Transverse colon (tissue), 4 donors: ENCODE measurements around the gene PRKG1. TPM values are rescaled to one million over a fixed set of nuclear protein-coding genes. Genes with fewer than 3 reads are reported as not detected.

ENCODE experiments used
- DNase-seq: peaks from one replicate; pipeline ENCODE4 v3.0.0-alpha.2; 2019
- H3K27ac ChIP-seq, 4 donors: fragments of 200-600 bp; sonication (generic); 2 replicates each; pipeline ENCODE4 v1.5.1; 2016 to 2018; ENCODE audit warnings: inconsistent platforms in 4 of 4
- H3K27me3 ChIP-seq: fragments of 200-600 bp; sonication (generic); 2 replicates; pipeline ENCODE4 v1.5.1; 2017; ENCODE audit warnings: inconsistent platforms
- H3K36me3 ChIP-seq, 4 donors: fragments of 200-600 bp; sonication (generic); 2 replicates each; pipeline ENCODE4 v1.5.1; 2017 to 2019; ENCODE audit warnings: inconsistent platforms in 4 of 4
- H3K4me1 ChIP-seq, 4 donors: fragments of 200-600 bp; sonication (generic); 2 replicates each; pipeline ENCODE4 v1.5.1; 2017 to 2020; ENCODE audit warnings: inconsistent platforms in 4 of 4
- H3K4me3 ChIP-seq, 4 donors: fragments of 200-600 bp; sonication (generic); 1 replicate in 1 of 4; 2 replicates in 3 of 4; pipeline versions ENCODE4 v1.5.1 to v1.6.1; 2017 to 2019; ENCODE audit warnings: inconsistent platforms in 4 of 4
- H3K9me3 ChIP-seq, 2 donors: fragments of 200-600 bp; sonication (generic); 2 replicates each; pipeline ENCODE4 v1.5.1; 2017 to 2019; ENCODE audit warnings: inconsistent platforms in 2 of 2
- EP300 ChIP-seq: sonication (generic); formaldehyde crosslinking; IDR thresholded peaks from one replicate; pipeline ENCODE4 v1.6.1; 2017; ENCODE audit warnings: antibody characterized with exemption, low read depth
- POLR2A ChIP-seq: fragments of 450-650 bp; IDR thresholded peaks from one replicate; pipeline ENCODE4 v1.6.1; 2016; ENCODE audit warnings: antibody characterized with exemption, mild to moderate bottlenecking, moderate library complexity
- POLR2AphosphoS5 ChIP-seq, 3 donors: sonication (generic); formaldehyde crosslinking; IDR thresholded peaks; one replicate each; pipeline ENCODE4 v1.6.1; 2016; ENCODE audit warnings: antibody characterized with exemption in 3 of 3
- WGBS, 2 donors: methylation state at CpG; one replicate each; pipeline ENCODE4 v1.1.5; 2018; ENCODE audit warnings: low coverage in 1 of 2; 5-methylcytosine and 5-hydroxymethylcytosine counted together
- in situ Hi-C, 4 donors: fragments of 200-750 bp; cut with MboI; loops; one replicate each; pipeline versions ENCODE4 v1.15.0 to v1.15.1; 2017; ENCODE audit warnings: low sequenced_read_pairs in 3 of 4, low pct_ligation_motif_present in 1 of 4, low pct_unique_long_range_greater_than_20kb in 1 of 4
- intact Hi-C: fragments of 100-400 bp; cut with DNase I; formaldehyde crosslinking; loops from one replicate; pipeline ENCODE4 v1.15.1; 2023; ENCODE audit warnings: low total_unique reads
- total RNA-seq, 4 donors: library from RNA; depleted of rRNA; stranded (reverse); fragments of >200 nt; gene quantifications; one replicate each; pipeline ENCODE4 v1.1.0, GENCODE V29; 2016
- TF ChIP-seq, protein P1 (sequence below), 5 experiments: fragments of 200-600 bp in 3 of 5; fragments of 450-650 bp in 2 of 5; sonication (generic) in 3 of 5; IDR thresholded peaks; 1 replicate in 2 of 5; 2 replicates in 3 of 5; pipeline ENCODE4 v1.5.1; 2016 to 2017; ENCODE audit warnings: antibody characterized with exemption in 5 of 5, inconsistent platforms in 3 of 5, mild to moderate bottlenecking in 2 of 5, moderate library complexity in 1 of 5

The PRKG1 gene
- total RNA-seq, 4 donors from 2014 or later = 17.6 to 30.6 (median 26.9) TPM

DNA sequence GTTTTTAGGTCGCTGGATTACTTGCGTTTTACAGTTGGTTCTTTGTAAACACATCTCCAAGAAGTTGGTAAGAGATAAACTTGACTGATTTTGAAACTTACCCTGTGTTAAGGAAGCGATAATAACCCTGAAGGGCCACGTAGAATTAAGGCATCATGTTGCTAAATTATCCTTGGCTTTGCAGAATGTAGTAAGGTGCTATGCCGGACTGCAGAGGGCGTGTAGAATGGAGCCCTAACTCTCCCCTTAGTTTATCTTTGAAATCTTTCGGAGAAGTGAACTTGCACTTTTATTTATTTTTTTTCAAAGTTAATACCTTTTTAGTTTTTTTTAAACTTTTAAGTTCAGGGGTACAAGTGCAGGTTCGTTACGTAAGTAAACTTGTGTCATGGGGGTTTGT is 1031.0 kb downstream of the PRKG1 start:
- Histone ChIP-seq H3K4me1 (no peaks in the 10 kb centered on the region), H3K27me3 (no peaks in the 10 kb centered on the region), H3K4me3 (no peak overlapping the region), H3K9me3 (no peaks in the 10 kb centered on the region), H3K27ac (no peak overlapping the region), H3K36me3 (no peaks in the 10 kb centered on the region)
- intact Hi-C loops (no loop called here), in situ Hi-C loops (no loop called here)
- no peak for DNase-seq
- WGBS, 2 donors = 78% methylated on average over 7 to 9 of the region's 9 CpGs
- TF ChIP-seq EP300 (no peak), POLR2A (no peak), POLR2AphosphoS5 (IDR thresholded peaks at IDR 0.05) (no peak)
- TF ChIP-seq, protein P1, sequence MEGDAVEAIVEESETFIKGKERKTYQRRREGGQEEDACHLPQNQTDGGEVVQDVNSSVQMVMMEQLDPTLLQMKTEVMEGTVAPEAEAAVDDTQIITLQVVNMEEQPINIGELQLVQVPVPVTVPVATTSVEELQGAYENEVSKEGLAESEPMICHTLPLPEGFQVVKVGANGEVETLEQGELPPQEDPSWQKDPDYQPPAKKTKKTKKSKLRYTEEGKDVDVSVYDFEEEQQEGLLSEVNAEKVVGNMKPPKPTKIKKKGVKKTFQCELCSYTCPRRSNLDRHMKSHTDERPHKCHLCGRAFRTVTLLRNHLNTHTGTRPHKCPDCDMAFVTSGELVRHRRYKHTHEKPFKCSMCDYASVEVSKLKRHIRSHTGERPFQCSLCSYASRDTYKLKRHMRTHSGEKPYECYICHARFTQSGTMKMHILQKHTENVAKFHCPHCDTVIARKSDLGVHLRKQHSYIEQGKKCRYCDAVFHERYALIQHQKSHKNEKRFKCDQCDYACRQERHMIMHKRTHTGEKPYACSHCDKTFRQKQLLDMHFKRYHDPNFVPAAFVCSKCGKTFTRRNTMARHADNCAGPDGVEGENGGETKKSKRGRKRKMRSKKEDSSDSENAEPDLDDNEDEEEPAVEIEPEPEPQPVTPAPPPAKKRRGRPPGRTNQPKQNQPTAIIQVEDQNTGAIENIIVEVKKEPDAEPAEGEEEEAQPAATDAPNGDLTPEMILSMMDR (IDR thresholded peaks at IDR 0.05) = no peak

DNA sequence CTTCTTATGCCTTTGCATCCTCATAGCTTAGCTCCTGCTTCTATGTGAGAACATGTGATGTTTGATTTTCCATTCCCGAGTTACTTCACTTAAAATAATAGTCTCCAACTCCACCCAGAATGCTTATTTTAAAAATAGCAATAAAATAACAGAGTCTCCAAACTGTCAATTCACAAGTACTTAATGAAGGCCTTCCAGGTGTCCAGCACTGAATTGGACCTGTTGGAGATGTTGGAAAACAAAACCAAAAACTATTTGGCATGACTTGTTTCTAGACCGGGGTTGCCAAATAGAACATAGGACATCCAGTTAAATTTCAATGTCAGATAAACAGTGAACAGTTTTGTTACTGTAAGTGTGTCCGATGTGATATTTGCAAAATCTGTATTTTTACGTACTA is 1031.7 kb downstream of the PRKG1 start:
- H3K9me3 ChIP-seq = no peaks in the 10 kb centered on the region
- 79 to 85% methylated on average over 4 of the region's 4 CpGs for WGBS, 2 donors
- no peaks in the 10 kb centered on the region for H3K36me3 ChIP-seq
- DNase-seq = no peak
- H3K27me3 ChIP-seq = no peaks in the 10 kb centered on the region
- in situ Hi-C loops (no loop called here), intact Hi-C loops (no loop called here)
- no peak overlapping the region for H3K4me3 ChIP-seq
- no peak overlapping the region for H3K27ac ChIP-seq
- H3K4me1 ChIP-seq = no peaks in the 10 kb centered on the region
- TF ChIP-seq POLR2A (no peak), EP300 (no peak), POLR2AphosphoS5 (IDR thresholded peaks at IDR 0.05) (no peak)
- TF ChIP-seq, protein P1 (IDR thresholded peaks at IDR 0.05) = no peak

DNA sequence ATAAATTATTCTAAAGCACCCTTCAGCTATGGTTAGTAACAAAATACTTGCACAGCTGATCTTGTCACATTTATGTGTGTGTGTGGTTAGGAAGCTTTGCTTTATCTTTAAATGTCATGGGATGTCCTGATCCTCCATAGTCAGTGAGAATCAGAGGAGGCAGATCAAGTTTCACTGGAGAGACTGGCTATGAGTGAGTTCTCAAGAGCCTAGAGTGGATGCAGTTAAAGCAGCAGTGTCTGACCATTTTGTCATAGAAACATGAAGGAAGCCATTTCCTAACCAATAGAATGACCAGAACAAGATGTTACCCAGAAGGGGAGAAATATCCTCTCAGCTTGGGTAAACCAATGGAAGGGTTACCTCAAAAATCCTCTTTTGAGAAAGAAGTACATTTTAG is 1032.6 kb downstream of the PRKG1 start:
- TF ChIP-seq, protein P1 (IDR thresholded peaks at IDR 0.05) = no peak
- no peaks in the 10 kb centered on the region for H3K36me3 ChIP-seq
- no peaks in the 10 kb centered on the region for H3K27me3 ChIP-seq
- no peaks in the 10 kb centered on the region for H3K9me3 ChIP-seq
- no peak overlapping the region for H3K27ac ChIP-seq
- no peak for DNase-seq
- H3K4me1 ChIP-seq = no peaks in the 10 kb centered on the region
- intact Hi-C loops (no loop called here), in situ Hi-C loops (no loop called here)
- no peak overlapping the region for H3K4me3 ChIP-seq

DNA sequence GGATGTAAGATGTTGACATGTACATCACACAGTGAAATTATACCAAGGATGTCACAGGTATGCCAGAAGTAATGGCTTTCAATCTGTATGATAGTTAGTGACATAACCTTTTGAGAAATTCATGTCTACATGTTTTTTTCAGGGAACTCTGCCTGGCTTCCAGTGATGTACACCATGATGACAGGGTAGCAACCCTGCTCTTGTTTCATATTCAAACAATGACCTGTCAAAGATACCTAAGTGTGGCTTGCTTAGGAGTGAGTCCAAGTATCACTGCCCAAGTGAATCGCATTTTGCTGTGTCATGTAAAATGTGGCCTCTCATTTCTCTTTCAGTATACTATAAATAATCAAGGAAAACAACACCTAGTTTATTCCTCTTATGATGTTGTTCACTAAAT is 1033.9 kb downstream of the PRKG1 start:
- DNase-seq = no peak
- H3K27me3 ChIP-seq = no peaks in the 10 kb centered on the region
- in situ Hi-C loops (no loop called here), intact Hi-C loops (no loop called here)
- no peak overlapping the region for H3K4me3 ChIP-seq
- H3K27ac ChIP-seq = no peak overlapping the region
- H3K9me3 ChIP-seq = no peaks in the 10 kb centered on the region
- 93 to 100% methylated on average over 1 of the region's 1 CpG for WGBS, 2 donors
- no peaks in the 10 kb centered on the region for H3K4me1 ChIP-seq
- H3K36me3 ChIP-seq = no peaks in the 10 kb centered on the region
- no peak for TF ChIP-seq POLR2AphosphoS5 (IDR thresholded peaks at IDR 0.05)
- TF ChIP-seq, protein P1 (IDR thresholded peaks at IDR 0.05) = no peak
- no peak for TF ChIP-seq EP300
- no peak for TF ChIP-seq POLR2A
